Measurements from ENCODE around the gene MTX2. TPM values are rescaled to one million over a fixed set of nuclear protein-coding genes. Genes with fewer than 3 reads are reported as not detected.

MTX2 gene
- total and polyA plus RNA-seq, 9 of the 15 experiments (the other 6 are each of a cell fraction or from before 2014, with no cell fraction given) = 38.1 to 170 (median 88.0) TPM

- no peak overlapping the region for H3K4me2 ChIP-seq (ENCODE audit: insufficient read depth, low read length)
Measured at GRCh38 chr2:176261136-176261535, 8.1 kb upstream of the MTX2 start.

DNA sequence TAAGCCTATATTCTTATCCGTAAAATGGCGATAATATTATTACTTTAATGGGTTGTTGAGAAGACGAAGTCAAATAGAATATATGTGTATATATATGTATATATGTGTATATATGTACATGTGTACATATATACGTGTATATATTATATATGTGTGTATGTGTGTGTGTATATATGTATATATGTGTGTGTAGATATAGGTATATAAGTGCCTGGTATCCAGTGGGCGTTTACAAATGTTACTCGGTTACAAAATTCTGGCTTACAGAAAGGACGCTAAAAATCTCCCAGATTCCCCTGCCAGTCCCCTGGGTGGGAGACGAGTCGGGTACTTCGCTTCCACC, 295 bp upstream of the MTX2 start:
- intact Hi-C loops (cut with micrococcal nuclease) (no loop called here), in situ Hi-C loops (cut with MboI) (no loop called here)
- peak overlapping the region; percentile 88 for H3K4me3 ChIP-seq
- FAIRE-seq (no peak), ATAC-seq (no peak), DNase-seq (ENCODE audit: extremely low read depth in 1 of 4, low spot score in 3 of 4) (no peak)
- H3K27ac ChIP-seq (ENCODE audit: extremely low read depth, low read depth, low read length) = peak overlapping the region; percentile 93
- peaks cover 13% of the 10 kb centered on the region; the same call in 2 of the 3 replicates for H3K36me3 ChIP-seq (ENCODE audit: control insufficient read depth, insufficient read depth, low read length)
- H4K20me1 ChIP-seq (replicated peaks; ENCODE audit: control insufficient read depth, insufficient read depth, low read length) = no peaks in the 10 kb centered on the region
- 17% methylated on average over 10 of the region's 10 CpGs for WGBS (ENCODE audit: insufficient coverage, low coverage, missing lambda C conversion rate)
- H3K27me3 ChIP-seq (ENCODE audit: control insufficient read depth in 2 of 2, insufficient read depth in 2 of 2, low read length in 2 of 2) = no peaks in the 10 kb centered on the region
- H3K79me2 ChIP-seq (ENCODE audit: control insufficient read depth, insufficient read depth, low read length) = peaks cover 47% of the 10 kb centered on the region
- POLR2A ChIA-PET = interaction anchor here (0.7 to 1.8 kb wide), 10 partner anchors 8 to 635 kb away, joined by 3 to 10 read pairs (median 4); no protein-coding TSS in a partner anchor
- no peaks in the 10 kb centered on the region; the same call in 1 of the 2 replicates for H3K9me3 ChIP-seq (replicated peaks; ENCODE audit: control insufficient read depth, insufficient read depth, low read depth, low read length)
- H3K9me1 ChIP-seq (ENCODE audit: control insufficient read depth, insufficient read depth, low read length) = no peaks in the 10 kb centered on the region
- peak overlapping the region; percentile 96 for H2AFZ ChIP-seq (ENCODE audit: low read depth, low read length)
- peaks cover 4 to 6% of the 10 kb centered on the region in 2 experiments; a peak in 2 of 5 replicates for H3K4me1 ChIP-seq (replicated peaks in 1 of 2; ENCODE audit: control insufficient read depth in 2 of 2, insufficient read depth in 2 of 2, low read length in 2 of 2)
- peak overlapping the region; percentile 91 to 95 for H3K9ac ChIP-seq (ENCODE audit: insufficient read depth in 1 of 2, low read depth in 2 of 2, low read length in 2 of 2)
- BruUV-seq (replicated peaks) = TSS peak; percentile 86
- CTCF ChIA-PET (ENCODE audit: low intra/inter-chr PET ratio) = no interaction called here
- peak overlapping the region; percentile 99 for H3K4me2 ChIP-seq (ENCODE audit: insufficient read depth, low read length)
- TF ChIP-seq, protein P1, sequence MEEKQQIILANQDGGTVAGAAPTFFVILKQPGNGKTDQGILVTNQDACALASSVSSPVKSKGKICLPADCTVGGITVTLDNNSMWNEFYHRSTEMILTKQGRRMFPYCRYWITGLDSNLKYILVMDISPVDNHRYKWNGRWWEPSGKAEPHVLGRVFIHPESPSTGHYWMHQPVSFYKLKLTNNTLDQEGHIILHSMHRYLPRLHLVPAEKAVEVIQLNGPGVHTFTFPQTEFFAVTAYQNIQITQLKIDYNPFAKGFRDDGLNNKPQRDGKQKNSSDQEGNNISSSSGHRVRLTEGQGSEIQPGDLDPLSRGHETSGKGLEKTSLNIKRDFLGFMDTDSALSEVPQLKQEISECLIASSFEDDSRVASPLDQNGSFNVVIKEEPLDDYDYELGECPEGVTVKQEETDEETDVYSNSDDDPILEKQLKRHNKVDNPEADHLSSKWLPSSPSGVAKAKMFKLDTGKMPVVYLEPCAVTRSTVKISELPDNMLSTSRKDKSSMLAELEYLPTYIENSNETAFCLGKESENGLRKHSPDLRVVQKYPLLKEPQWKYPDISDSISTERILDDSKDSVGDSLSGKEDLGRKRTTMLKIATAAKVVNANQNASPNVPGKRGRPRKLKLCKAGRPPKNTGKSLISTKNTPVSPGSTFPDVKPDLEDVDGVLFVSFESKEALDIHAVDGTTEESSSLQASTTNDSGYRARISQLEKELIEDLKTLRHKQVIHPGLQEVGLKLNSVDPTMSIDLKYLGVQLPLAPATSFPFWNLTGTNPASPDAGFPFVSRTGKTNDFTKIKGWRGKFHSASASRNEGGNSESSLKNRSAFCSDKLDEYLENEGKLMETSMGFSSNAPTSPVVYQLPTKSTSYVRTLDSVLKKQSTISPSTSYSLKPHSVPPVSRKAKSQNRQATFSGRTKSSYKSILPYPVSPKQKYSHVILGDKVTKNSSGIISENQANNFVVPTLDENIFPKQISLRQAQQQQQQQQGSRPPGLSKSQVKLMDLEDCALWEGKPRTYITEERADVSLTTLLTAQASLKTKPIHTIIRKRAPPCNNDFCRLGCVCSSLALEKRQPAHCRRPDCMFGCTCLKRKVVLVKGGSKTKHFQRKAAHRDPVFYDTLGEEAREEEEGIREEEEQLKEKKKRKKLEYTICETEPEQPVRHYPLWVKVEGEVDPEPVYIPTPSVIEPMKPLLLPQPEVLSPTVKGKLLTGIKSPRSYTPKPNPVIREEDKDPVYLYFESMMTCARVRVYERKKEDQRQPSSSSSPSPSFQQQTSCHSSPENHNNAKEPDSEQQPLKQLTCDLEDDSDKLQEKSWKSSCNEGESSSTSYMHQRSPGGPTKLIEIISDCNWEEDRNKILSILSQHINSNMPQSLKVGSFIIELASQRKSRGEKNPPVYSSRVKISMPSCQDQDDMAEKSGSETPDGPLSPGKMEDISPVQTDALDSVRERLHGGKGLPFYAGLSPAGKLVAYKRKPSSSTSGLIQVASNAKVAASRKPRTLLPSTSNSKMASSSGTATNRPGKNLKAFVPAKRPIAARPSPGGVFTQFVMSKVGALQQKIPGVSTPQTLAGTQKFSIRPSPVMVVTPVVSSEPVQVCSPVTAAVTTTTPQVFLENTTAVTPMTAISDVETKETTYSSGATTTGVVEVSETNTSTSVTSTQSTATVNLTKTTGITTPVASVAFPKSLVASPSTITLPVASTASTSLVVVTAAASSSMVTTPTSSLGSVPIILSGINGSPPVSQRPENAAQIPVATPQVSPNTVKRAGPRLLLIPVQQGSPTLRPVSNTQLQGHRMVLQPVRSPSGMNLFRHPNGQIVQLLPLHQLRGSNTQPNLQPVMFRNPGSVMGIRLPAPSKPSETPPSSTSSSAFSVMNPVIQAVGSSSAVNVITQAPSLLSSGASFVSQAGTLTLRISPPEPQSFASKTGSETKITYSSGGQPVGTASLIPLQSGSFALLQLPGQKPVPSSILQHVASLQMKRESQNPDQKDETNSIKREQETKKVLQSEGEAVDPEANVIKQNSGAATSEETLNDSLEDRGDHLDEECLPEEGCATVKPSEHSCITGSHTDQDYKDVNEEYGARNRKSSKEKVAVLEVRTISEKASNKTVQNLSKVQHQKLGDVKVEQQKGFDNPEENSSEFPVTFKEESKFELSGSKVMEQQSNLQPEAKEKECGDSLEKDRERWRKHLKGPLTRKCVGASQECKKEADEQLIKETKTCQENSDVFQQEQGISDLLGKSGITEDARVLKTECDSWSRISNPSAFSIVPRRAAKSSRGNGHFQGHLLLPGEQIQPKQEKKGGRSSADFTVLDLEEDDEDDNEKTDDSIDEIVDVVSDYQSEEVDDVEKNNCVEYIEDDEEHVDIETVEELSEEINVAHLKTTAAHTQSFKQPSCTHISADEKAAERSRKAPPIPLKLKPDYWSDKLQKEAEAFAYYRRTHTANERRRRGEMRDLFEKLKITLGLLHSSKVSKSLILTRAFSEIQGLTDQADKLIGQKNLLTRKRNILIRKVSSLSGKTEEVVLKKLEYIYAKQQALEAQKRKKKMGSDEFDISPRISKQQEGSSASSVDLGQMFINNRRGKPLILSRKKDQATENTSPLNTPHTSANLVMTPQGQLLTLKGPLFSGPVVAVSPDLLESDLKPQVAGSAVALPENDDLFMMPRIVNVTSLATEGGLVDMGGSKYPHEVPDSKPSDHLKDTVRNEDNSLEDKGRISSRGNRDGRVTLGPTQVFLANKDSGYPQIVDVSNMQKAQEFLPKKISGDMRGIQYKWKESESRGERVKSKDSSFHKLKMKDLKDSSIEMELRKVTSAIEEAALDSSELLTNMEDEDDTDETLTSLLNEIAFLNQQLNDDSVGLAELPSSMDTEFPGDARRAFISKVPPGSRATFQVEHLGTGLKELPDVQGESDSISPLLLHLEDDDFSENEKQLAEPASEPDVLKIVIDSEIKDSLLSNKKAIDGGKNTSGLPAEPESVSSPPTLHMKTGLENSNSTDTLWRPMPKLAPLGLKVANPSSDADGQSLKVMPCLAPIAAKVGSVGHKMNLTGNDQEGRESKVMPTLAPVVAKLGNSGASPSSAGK (IDR thresholded peaks at IDR 0.05) = 0 out of 2 replicates have a peak, but pooled peaks have one; percentile 0
- TF ChIP-seq YBX1 (IDR thresholded peaks at IDR 0.05) = no peak
- TF ChIP-seq CSDE1 (IDR thresholded peaks at IDR 0.05) = 0 out of 4 replicates have a peak, but pooled peaks of 1 of the 2 experiments have one; percentile 35

More at GRCh38 chr2:176261136-176261535, 8.1 kb upstream of the MTX2 start:
- H3K79me2 ChIP-seq (ENCODE audit: control insufficient read depth, insufficient read depth, low read length) = no peaks in the 10 kb centered on the region
- H3K4me3 ChIP-seq = no peak overlapping the region
- peaks cover 0 to 8% of the 10 kb centered on the region in 2 experiments; a peak in 4 of 5 replicates for H3K27me3 ChIP-seq (ENCODE audit: control insufficient read depth in 2 of 2, insufficient read depth in 2 of 2, low read length in 2 of 2)
- H3K9me1 ChIP-seq (ENCODE audit: control insufficient read depth, insufficient read depth, low read length) = no peaks in the 10 kb centered on the region
- H3K36me3 ChIP-seq (ENCODE audit: control insufficient read depth, insufficient read depth, low read length) = no peaks in the 10 kb centered on the region
- ChIA-PET POLR2A (interaction anchor here (1.4 kb wide), 1 partner anchor 8 kb away, joined by 7 read pairs; the partner anchor contains the start of gene MTX2), CTCF (ENCODE audit: low intra/inter-chr PET ratio) (no interaction called here)
- no TSS peak for BruUV-seq (replicated peaks)
- H3K27ac ChIP-seq (ENCODE audit: extremely low read depth, low read depth, low read length) = no peak overlapping the region
- no peak overlapping the region for H3K9ac ChIP-seq (ENCODE audit: insufficient read depth in 1 of 2, low read depth in 2 of 2, low read length in 2 of 2)
- ATAC-seq (no peak), DNase-seq (ENCODE audit: extremely low read depth in 1 of 4, low spot score in 3 of 4) (no peak), FAIRE-seq (no peak)
- intact Hi-C loops (cut with micrococcal nuclease) (no loop called here), in situ Hi-C loops (cut with MboI) (no loop called here)
- H4K20me1 ChIP-seq (replicated peaks; ENCODE audit: control insufficient read depth, insufficient read depth, low read length) = no peaks in the 10 kb centered on the region
- no peak overlapping the region for H2AFZ ChIP-seq (ENCODE audit: low read depth, low read length)
- no peaks in the 10 kb centered on the region for H3K9me3 ChIP-seq (replicated peaks; ENCODE audit: control insufficient read depth, insufficient read depth, low read depth, low read length)
- H3K4me1 ChIP-seq (replicated peaks in 1 of 2; ENCODE audit: control insufficient read depth in 2 of 2, insufficient read depth in 2 of 2, low read length in 2 of 2) = no peaks in the 10 kb centered on the region; a peak in 1 of 5 replicates
- no peak for TF ChIP-seq TAL1 (IDR thresholded peaks at IDR 0.05)
- TF ChIP-seq NFIC (IDR thresholded peaks at IDR 0.05) = peak; percentile 28; the same call in 1 of the 2 replicates

Measured in K562 (cell line).